ENCODE measurements around the gene PIGB.

DNA sequence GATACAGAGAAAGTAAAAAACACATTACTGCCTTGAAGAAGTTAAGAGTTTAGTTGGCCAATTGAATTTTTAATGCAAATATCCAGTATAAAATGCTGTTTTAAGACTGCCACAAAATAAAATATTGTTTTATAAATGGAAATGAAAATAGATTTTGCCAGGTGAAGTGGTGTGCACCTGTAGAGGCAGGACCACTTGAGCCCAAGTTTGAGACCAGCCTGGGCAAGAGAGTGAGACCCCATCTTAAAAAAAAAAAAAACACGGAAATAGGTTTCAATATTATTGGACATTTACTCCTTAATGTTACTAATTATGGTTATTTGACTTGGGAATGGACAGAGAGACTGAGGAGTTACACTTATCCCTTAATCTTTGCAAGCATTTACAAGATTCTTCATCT lies 1.9 kb downstream of the PIGB start:
- TF ChIP-seq, protein P1, sequence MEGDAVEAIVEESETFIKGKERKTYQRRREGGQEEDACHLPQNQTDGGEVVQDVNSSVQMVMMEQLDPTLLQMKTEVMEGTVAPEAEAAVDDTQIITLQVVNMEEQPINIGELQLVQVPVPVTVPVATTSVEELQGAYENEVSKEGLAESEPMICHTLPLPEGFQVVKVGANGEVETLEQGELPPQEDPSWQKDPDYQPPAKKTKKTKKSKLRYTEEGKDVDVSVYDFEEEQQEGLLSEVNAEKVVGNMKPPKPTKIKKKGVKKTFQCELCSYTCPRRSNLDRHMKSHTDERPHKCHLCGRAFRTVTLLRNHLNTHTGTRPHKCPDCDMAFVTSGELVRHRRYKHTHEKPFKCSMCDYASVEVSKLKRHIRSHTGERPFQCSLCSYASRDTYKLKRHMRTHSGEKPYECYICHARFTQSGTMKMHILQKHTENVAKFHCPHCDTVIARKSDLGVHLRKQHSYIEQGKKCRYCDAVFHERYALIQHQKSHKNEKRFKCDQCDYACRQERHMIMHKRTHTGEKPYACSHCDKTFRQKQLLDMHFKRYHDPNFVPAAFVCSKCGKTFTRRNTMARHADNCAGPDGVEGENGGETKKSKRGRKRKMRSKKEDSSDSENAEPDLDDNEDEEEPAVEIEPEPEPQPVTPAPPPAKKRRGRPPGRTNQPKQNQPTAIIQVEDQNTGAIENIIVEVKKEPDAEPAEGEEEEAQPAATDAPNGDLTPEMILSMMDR (IDR thresholded peaks at IDR 0.05): no peak
- TF ChIP-seq POLR2AphosphoS5 (IDR thresholded peaks at IDR 0.05) (no peak), POLR2A (IDR thresholded peaks at IDR 0.05) (no peak)
